Measurements from ENCODE around the gene SGSM1. TPM values are rescaled to one million over a fixed set of nuclear protein-coding genes. Genes with fewer than 3 reads are reported as not detected.

Gene SGSM1
- total RNA-seq, 2 experiments from 2014 or later, result 0.13 TPM; not detected in 1

GRCh38 chr22:24823787-24824186, 17.8 kb downstream of the SGSM1 start:
- POLR2A ChIA-PET, result no interaction called here
- no peak overlapping the region for H3K4me3 Mint-ChIP-seq
- DNase-seq, result no peak
- TF ChIP-seq CTCF (IDR thresholded peaks at IDR 0.05), result no peak
- intact Hi-C loops (cut with micrococcal nuclease), result no loop called here
- no peak overlapping the region for H3K27ac Mint-ChIP-seq
- H3K27me3 Mint-ChIP-seq, result no peaks in the 10 kb centered on the region
- H3K36me3 Mint-ChIP-seq (ENCODE audit: low read depth), result no peaks in the 10 kb centered on the region
- no peaks in the 10 kb centered on the region for H3K9me3 Mint-ChIP-seq
- no peak for ATAC-seq
- CTCF ChIA-PET, result interaction anchor here (1.8 to 2.1 kb wide), 2 partner anchors 20 to 26 kb away, joined by 4 to 5 read pairs; no protein-coding TSS in a partner anchor
- H3K4me1 Mint-ChIP-seq (ENCODE audit: low read depth), result no peaks in the 10 kb centered on the region

GRCh38 chr22:24824250-24824649, 18.2 kb downstream of the SGSM1 start:
- Mint-ChIP-seq H3K4me1 (ENCODE audit: low read depth) (no peaks in the 10 kb centered on the region), H3K27me3 (no peaks in the 10 kb centered on the region), H3K27ac (no peak overlapping the region), H3K36me3 (ENCODE audit: low read depth) (no peaks in the 10 kb centered on the region), H3K9me3 (no peaks in the 10 kb centered on the region), H3K4me3 (no peak overlapping the region)
- DNase-seq (no peak), ATAC-seq (no peak)
- intact Hi-C loops (cut with micrococcal nuclease), result no loop called here
- CTCF ChIA-PET, result interaction anchor here (1.8 to 2.1 kb wide), 2 partner anchors 21 to 25 kb away, joined by 4 to 5 read pairs; no protein-coding TSS in a partner anchor
- POLR2A ChIA-PET, result no interaction called here
- TF ChIP-seq CTCF (IDR thresholded peaks at IDR 0.05), result no peak

GRCh38 chr22:24824915-24825314, 18.9 kb downstream of the SGSM1 start:
- TF ChIP-seq CTCF (IDR thresholded peaks at IDR 0.05), result no peak
- DNase-seq, result no peak
- H3K9me3 Mint-ChIP-seq, result no peaks in the 10 kb centered on the region
- H3K27me3 Mint-ChIP-seq, result no peaks in the 10 kb centered on the region
- no peak overlapping the region for H3K4me3 Mint-ChIP-seq
- ATAC-seq, result no peak
- no peak overlapping the region for H3K27ac Mint-ChIP-seq
- H3K36me3 Mint-ChIP-seq (ENCODE audit: low read depth), result no peaks in the 10 kb centered on the region
- H3K4me1 Mint-ChIP-seq (ENCODE audit: low read depth), result no peaks in the 10 kb centered on the region
- intact Hi-C loops (cut with micrococcal nuclease), result no loop called here
- ChIA-PET POLR2A (no interaction called here), CTCF (interaction anchor here (1.8 to 2.1 kb wide), 2 partner anchors 22 to 25 kb away, joined by 4 to 5 read pairs; no protein-coding TSS in a partner anchor)

GRCh38 chr22:24826710-24827285, 20.8 kb downstream of the SGSM1 start:
- POLR2A ChIA-PET, result no interaction called here
- no peak for TF ChIP-seq CTCF (IDR thresholded peaks at IDR 0.05)
- Mint-ChIP-seq H3K9me3 (no peaks in the 10 kb centered on the region), H3K36me3 (ENCODE audit: low read depth) (no peaks in the 10 kb centered on the region), H3K27me3 (no peaks in the 10 kb centered on the region), H3K4me1 (ENCODE audit: low read depth) (no peaks in the 10 kb centered on the region), H3K4me3 (no peak overlapping the region), H3K27ac (no peak overlapping the region)
- ATAC-seq, result no peak
- DNase-seq, result no peak
- intact Hi-C loops (cut with micrococcal nuclease), result no loop called here
- CTCF ChIA-PET, result interaction anchor here (1.9 kb wide), 1 partner anchor 24 kb away, joined by 5 read pairs; no protein-coding TSS in a partner anchor

- intact Hi-C loops (cut with micrococcal nuclease), result no loop called here
- ATAC-seq, result no peak
These were observed 21.3 kb downstream of the SGSM1 start for GRCh38 chr22:24827296-24827695.

More at GRCh38 chr22:24827296-24827695, 21.3 kb downstream of the SGSM1 start:
- TF ChIP-seq CTCF (IDR thresholded peaks at IDR 0.05), result no peak
- H3K9me3 Mint-ChIP-seq, result no peaks in the 10 kb centered on the region
- H3K36me3 Mint-ChIP-seq (ENCODE audit: low read depth), result no peaks in the 10 kb centered on the region
- no peak for DNase-seq
- no peaks in the 10 kb centered on the region for H3K4me1 Mint-ChIP-seq (ENCODE audit: low read depth)
- no peak overlapping the region for H3K27ac Mint-ChIP-seq
- no peaks in the 10 kb centered on the region for H3K27me3 Mint-ChIP-seq
- no peak overlapping the region for H3K4me3 Mint-ChIP-seq
- ChIA-PET CTCF (interaction anchor here (1.9 kb wide), 1 partner anchor 24 kb away, joined by 5 read pairs; no protein-coding TSS in a partner anchor), POLR2A (no interaction called here)

All from activated CD8-positive, alpha-beta T cell treated with anti-CD3 and anti-CD28 coated beads for 36 hours (primary cell).